ENCODE measurements around the gene CALML5.

- TF ChIP-seq CTCF (IDR thresholded peaks at IDR 0.05; ENCODE audit: poor library complexity, severe bottlenecking) (no peak), EZH2 (IDR thresholded peaks at IDR 0.05; ENCODE audit: borderline replicate concordance, insufficient read depth, low read length, poor library complexity, severe bottlenecking) (no peak)
- TF ChIP-seq, protein P1, sequence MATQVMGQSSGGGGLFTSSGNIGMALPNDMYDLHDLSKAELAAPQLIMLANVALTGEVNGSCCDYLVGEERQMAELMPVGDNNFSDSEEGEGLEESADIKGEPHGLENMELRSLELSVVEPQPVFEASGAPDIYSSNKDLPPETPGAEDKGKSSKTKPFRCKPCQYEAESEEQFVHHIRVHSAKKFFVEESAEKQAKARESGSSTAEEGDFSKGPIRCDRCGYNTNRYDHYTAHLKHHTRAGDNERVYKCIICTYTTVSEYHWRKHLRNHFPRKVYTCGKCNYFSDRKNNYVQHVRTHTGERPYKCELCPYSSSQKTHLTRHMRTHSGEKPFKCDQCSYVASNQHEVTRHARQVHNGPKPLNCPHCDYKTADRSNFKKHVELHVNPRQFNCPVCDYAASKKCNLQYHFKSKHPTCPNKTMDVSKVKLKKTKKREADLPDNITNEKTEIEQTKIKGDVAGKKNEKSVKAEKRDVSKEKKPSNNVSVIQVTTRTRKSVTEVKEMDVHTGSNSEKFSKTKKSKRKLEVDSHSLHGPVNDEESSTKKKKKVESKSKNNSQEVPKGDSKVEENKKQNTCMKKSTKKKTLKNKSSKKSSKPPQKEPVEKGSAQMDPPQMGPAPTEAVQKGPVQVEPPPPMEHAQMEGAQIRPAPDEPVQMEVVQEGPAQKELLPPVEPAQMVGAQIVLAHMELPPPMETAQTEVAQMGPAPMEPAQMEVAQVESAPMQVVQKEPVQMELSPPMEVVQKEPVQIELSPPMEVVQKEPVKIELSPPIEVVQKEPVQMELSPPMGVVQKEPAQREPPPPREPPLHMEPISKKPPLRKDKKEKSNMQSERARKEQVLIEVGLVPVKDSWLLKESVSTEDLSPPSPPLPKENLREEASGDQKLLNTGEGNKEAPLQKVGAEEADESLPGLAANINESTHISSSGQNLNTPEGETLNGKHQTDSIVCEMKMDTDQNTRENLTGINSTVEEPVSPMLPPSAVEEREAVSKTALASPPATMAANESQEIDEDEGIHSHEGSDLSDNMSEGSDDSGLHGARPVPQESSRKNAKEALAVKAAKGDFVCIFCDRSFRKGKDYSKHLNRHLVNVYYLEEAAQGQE (IDR thresholded peaks at IDR 0.05; ENCODE audit: borderline replicate concordance): no peak
Observed at GRCh38 chr10:5485290-5485689, 14.1 kb downstream of the CALML5 start.

All from neural cell (in vitro differentiated cells).